HTERT RPE-1 (cell line): ENCODE results near the gene KIFC3.
"Not testable (repeated sequence)": the region's sequence is repeated elsewhere in the genome, so short reads cannot be mapped to it uniquely, and the experiment has no call there.

ENCODE experiments used
- in situ Hi-C: fragments of 300-500 bp; cut with MboI; formaldehyde crosslinking; loops from 4 replicates; pipeline ENCODE4 v1.14.3; 2020; ENCODE audit warnings: low sequenced_read_pairs

Gene KIFC3

GRCh38 chr16:57802341-57803133, at the start of gene KIFC3:
KIFC3 (minus strand) TSS chr16:57802491; CDS start chr16:57798243, 4,248 bp downstream.
- in situ Hi-C loops: no loop called here

- in situ Hi-C loops: no loop called here
These were observed 45.9 kb upstream of the KIFC3 start for GRCh38 chr16:57848181-57848580.

DNA sequence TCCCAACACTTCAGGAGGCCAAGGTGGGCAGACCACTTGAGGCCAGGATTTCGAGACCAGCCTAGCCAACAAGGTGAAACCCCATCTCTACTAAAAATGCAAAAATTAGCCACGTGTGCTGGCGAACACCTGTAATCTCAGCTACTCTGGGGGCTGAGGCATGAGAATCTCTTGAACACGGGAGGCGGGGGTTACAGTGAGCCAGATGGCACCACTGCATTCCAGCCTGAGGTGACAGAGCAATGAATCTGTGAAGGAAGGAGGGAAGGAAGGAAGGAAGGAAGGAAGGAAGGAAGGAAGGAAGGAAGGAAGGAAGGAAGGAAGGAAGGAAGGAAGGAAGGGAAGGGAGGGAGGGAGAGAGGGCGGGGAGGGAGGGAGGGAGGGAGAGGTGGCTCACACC, 44.6 kb upstream of the KIFC3 start:
- in situ Hi-C loops: not testable (repeated sequence)

DNA sequence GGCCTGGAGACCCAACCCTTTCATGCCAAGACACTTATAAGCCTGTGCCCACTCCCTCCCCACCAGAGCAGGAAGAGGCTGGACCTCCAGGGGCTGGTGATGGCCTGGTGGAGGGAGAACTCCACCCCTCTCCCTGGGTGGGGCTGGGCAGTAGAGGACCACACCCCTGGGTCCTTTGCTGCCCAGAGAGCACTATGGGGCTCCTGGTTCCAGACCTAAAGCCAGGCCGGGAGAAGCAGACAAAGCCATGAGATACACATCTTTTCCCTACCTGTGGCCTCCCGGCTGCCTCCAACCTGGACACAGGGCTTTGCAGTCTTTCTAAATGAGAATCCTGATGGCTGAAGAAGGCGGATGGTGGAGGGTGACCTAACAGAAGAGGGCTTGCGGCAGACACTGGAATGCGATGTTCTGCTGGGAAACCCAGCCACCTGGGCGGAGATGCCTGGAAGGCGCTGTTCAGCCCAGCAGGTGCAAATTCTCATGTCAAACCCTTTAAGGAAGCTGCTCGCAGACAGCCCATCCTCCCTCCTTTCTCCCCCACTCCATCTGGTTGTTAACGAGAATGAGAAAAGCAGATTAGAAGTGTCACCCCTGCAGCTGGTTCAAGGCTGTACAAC, 43.9 kb upstream of the KIFC3 start:
- in situ Hi-C loops: no loop called here

- in situ Hi-C loops: no loop called here
These were observed 42.8 kb upstream of the KIFC3 start for GRCh38 chr16:57845115-57845514.

DNA sequence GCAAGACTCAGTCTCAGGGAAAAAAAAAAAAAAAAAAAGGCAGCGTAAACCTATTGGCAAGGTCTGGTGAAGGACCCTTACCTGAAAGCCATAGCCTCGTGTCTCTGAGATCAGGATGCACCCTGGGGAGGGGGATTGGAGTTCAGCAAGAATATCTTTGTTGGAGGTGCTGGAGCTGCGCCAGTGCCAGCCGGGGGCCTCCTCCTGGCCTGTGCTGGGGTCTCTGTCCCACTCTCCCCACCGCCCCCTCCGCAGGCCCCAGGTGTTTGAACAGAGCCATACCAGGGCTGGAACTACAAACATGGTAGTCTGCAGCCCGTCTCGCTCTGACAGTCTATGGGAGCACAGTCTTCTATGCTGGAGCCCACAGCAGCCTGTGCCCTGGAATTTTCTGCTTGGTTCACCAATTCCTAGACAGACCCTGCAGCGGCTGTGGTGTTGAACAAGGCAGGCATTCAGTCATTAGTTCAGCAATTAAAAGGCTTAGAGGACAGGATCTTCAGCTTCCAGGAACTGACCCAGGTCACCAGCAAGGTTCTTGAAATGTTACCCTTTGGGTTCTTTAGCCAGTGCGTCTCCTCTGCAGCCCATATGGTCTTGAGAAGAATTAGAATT, 42.2 kb upstream of the KIFC3 start:
- in situ Hi-C loops: no loop called here

DNA sequence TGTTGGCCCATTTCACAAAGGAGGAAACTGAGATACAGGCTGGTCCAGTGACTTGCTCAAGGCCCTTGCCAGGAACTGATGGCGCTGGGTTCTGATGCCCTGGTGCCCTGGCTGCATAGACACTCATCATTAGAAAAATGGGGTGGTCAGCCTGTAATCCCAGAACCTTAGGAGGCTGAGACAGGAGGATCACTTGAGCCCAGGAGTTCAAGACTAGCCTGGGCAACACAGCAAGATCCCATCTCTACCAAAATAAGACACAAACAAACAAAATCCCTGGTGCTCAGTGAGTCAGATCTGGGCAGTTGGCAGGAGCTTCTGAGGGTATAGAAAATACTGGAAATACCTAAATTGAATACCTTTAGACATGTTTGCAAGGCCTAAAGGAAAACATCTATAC, 41.1 kb upstream of the KIFC3 start:
- in situ Hi-C loops: no loop called here

DNA sequence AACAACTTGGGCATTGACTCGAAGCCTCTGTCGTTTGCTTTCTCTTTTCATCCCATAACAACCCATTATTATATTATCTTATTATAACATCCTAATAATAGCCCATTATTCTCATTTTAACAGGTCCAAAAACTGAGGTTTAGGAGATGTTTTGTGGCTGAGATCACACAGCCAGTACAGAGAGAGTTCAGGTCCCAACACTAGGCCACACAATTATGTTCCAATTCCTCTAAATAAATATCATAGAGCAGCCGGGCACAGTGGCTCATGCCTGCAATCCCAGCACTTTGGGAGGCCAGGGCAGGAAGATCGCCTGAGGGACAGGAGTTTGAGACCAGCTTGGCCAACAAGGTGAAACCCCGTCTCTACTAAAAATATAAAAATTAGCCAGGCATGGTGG, 40.3 kb upstream of the KIFC3 start:
- in situ Hi-C loops: no loop called here

- in situ Hi-C loops: no loop called here
These were observed 38.5 kb upstream of the KIFC3 start for GRCh38 chr16:57840833-57841232.

DNA sequence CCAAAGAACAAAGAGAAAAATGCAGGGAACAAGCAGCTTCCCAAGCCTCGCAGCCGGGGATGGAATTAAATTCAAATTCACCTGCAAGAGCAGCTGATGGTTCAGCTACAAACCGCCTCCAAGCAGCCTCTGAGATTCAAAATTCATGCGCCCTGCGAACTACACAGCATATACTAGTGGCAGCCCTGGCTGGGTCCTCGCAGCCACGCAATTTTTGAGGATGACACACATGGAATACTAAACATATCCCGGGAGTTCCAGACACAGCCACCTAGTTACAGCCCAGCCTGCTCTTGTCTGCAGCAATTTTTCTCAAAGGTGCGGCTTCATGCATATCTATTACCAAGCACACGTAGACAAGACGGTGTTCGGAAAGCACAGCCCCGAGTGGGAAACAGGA, 35.9 kb upstream of the KIFC3 start:
- in situ Hi-C loops: no loop called here

DNA sequence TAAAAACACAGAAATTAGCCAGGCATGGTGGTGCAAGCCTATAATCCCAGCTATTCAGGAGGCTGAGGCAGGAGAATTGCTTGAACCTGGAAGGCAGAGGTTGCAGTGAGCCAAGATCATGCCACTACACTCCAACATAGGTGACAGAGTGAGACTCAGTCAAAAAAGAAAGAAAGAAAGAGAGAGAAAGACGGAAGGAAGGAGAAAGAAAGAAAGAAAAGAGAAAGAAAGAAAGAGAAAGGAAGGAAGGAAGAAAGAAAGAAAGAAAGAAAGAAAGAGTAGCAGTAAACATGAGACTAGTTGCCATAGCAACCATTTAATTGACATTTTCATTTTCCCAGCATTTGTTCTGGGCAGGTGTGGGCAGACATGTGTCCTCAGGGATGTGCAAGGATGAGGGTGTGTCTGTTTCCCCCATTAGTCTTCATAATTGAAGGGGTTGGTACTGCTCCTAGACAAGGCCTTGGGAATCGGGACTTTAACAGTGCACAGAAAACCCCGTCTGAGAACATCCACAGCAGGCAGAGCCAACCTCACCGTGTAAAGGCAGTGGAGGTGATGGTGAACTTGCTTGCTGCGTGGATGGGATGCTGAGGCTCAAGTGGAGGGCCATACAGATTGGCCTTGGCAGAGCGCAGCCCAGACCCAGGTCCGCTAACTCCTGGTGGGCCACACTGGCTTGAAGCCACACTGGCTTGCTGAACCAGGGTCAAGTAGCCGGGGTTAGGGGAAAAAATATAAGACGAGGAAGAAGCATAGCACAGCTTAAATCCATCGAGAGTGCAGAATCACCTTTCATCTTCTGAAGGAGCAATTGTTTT, 35.2 kb upstream of the KIFC3 start:
- in situ Hi-C loops: no loop called here

- in situ Hi-C loops: not testable (repeated sequence)
These were observed 33.1 kb upstream of the KIFC3 start for GRCh38 chr16:57835439-57835838.

GRCh38 chr16:57834936-57835335, 32.6 kb upstream of the KIFC3 start:
- in situ Hi-C loops: no loop called here

DNA sequence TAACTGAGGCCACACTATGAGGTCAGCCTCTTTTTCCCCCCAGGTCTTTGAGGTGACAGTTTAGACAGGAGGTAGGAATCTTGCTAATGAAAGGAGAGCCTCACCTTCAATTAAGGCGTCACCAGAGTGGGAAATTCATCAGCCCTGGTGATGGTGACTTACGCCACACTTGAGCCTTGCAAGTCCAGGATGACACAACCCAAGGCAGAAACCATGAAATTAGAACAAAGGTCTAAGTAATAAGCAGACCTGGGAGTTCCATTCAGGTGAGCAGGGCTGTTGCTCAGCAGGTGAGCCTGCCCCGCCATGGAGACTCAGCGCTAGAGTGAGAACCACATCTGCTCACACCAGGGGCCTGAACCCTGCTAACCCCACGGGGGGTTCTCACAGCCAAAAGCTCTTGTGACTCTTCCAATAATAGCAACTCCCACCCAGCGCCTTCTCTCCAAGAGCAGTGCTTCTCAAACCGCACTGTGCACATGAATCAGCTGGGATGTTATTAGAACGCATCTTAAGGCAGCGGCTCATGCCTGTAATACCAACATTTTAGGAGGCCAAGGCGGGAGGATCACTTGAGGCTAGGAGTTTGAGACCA, 28.7 kb upstream of the KIFC3 start:
- in situ Hi-C loops: no loop called here

DNA sequence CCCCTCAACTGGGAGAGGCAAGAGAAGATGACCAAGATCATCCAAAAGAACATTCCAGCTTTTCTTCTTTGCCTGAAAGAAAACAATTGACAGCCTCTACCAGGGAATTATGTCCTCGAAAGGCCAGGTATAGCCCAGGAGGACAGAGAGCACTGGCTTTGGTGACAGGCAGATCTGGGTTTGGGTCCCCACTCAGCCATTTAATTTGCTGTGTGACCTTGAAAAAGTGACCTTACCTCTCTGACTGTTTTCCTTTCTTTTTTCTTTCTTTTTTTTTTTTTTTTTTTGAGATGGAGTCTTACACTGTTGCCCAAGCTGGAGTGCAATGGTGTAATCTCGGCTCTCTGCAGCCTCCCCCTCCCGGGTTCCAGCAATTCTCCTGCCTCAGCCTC, 27.7 kb upstream of the KIFC3 start:
- in situ Hi-C loops: no loop called here

GRCh38 chr16:57828272-57829161, 26.2 kb upstream of the KIFC3 start:
- in situ Hi-C loops: no loop called here

- in situ Hi-C loops: no loop called here
These were observed 24.7 kb upstream of the KIFC3 start for GRCh38 chr16:57826706-57827625.

DNA sequence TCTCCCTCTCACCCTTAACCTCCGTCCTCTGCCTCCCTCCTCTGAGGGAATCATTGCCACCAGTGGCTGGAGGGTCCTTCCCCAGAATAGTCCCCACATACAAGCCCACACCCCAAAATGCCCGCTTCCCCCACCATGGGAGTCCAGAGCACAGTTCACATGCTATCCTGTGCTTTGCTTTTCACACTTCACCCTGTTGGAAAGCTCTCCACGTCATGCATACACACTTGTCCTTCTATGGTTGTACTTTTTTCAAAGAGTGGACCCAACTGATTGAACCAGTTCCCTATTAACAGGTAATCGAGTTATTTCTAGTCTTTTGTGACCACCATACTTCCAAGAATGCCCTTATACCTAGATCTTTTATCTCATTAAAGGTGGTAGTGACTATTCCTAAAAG, 23.8 kb upstream of the KIFC3 start:
- in situ Hi-C loops: no loop called here
